GM12891 (cell line): ENCODE data around the gene CGA. TPM values are rescaled to one million over a fixed set of nuclear protein-coding genes. Genes with fewer than 3 reads are reported as not detected.
"Not testable (repeated sequence)": the region's sequence is repeated elsewhere in the genome, so short reads cannot be mapped to it uniquely, and the experiment has no call there.

Experiments
- DNase-seq: peaks from one replicate; pipeline ENCODE4 v3.0.0; 2011; ENCODE audit warnings: low spot score; ENCODE audit not compliant: insufficient read length
- FAIRE-seq: peaks from 2 replicates; lab custom pipeline; 2011; peaks lifted over from hg19 to GRCh38; lab: Jason Lieb, UNC
- PAX5 ChIP-seq: IDR thresholded peaks from 2 replicates; pipeline ENCODE4 v1.6.1; 2011; ENCODE audit warnings: low read length, moderate library complexity, mild to moderate bottlenecking; ENCODE audit not compliant: insufficient read depth, severe bottlenecking
- POLR2A ChIP-seq: IDR thresholded peaks from 2 replicates; pipeline ENCODE4 v1.6.1; 2011; ENCODE audit warnings: low read depth, low read length, control low read depth
- POLR2AphosphoS5 ChIP-seq: IDR thresholded peaks from 2 replicates; pipeline ENCODE4 v1.6.1; 2011; ENCODE audit warnings: low read depth, low read length, control low read depth
- POU2F2 ChIP-seq: IDR thresholded peaks from 2 replicates; pipeline ENCODE4 v1.6.1; 2011; ENCODE audit warnings: low read depth, mild to moderate bottlenecking, control low read depth, low read length, moderate library complexity
- SPI1 ChIP-seq: IDR thresholded peaks from 2 replicates; pipeline ENCODE4 v1.6.1; 2011; ENCODE audit warnings: low read depth, low read length, control low read depth
- TAF1 ChIP-seq: IDR thresholded peaks from 2 replicates; pipeline ENCODE4 v1.6.1; 2011; ENCODE audit warnings: low read depth, low read length, control low read depth
- polyA plus RNA-seq: library from polyadenylated mRNA; unstranded; fragments of >200 nt; gene quantifications from one replicate; pipeline ENCODE4 v1.2.1, GENCODE V29; 2012; ENCODE audit warnings: low read depth, missing spikeins, inconsistent platforms; ENCODE audit not compliant: missing spikeins

CGA gene
- polyA plus RNA-seq = not detected

- no peak for DNase-seq
- no peak for TF ChIP-seq POU2F2
- no peak for TF ChIP-seq TAF1
- TF ChIP-seq POLR2AphosphoS5 = no peak
- TF ChIP-seq SPI1 = no peak
- TF ChIP-seq PAX5 = no peak
- no peak for TF ChIP-seq POLR2A
- no peak for FAIRE-seq
Observed at GRCh38 chr6:87095087-87095509, at the start of gene CGA. CGA (minus strand) TSS chr6:87095106; CDS start chr6:87088200, 6,906 bp downstream.

GRCh38 chr6:87139927-87140326, 45.0 kb upstream of the CGA start:
- FAIRE-seq, DNase-seq: not testable (repeated sequence)

GRCh38 chr6:87139236-87139635, 44.3 kb upstream of the CGA start:
- TF ChIP-seq TAF1 (no peak), POU2F2 (no peak), SPI1 (no peak), POLR2A (no peak), POLR2AphosphoS5 (no peak), PAX5 (no peak)
- DNase-seq = no peak
- FAIRE-seq = peak; percentile 73

GRCh38 chr6:87136963-87137362, 42.1 kb upstream of the CGA start:
- no peak for TF ChIP-seq PAX5
- no peak for TF ChIP-seq POU2F2
- TF ChIP-seq SPI1 = no peak
- TF ChIP-seq TAF1 = no peak
- no peak for TF ChIP-seq POLR2A
- no peak for TF ChIP-seq POLR2AphosphoS5
- DNase-seq (no peak), FAIRE-seq (no peak)

- FAIRE-seq (no peak), DNase-seq (no peak)
- no peak for TF ChIP-seq SPI1
- TF ChIP-seq POU2F2 = no peak
- TF ChIP-seq POLR2AphosphoS5 = no peak
- no peak for TF ChIP-seq TAF1
- TF ChIP-seq POLR2A = no peak
- TF ChIP-seq PAX5 = no peak
Observed at GRCh38 chr6:87127737-87128136, 32.8 kb upstream of the CGA start.

- DNase-seq = no peak
- no peak for FAIRE-seq
- no peak for TF ChIP-seq POLR2A
- TF ChIP-seq TAF1 = no peak
- no peak for TF ChIP-seq SPI1
- TF ChIP-seq PAX5 = no peak
- TF ChIP-seq POU2F2 = no peak
- no peak for TF ChIP-seq POLR2AphosphoS5
Observed at GRCh38 chr6:87126501-87126900, 31.6 kb upstream of the CGA start.

GRCh38 chr6:87124074-87124473, 29.2 kb upstream of the CGA start:
- FAIRE-seq (no peak), DNase-seq (no peak)
- TF ChIP-seq POLR2AphosphoS5 (no peak), SPI1 (no peak), PAX5 (no peak), TAF1 (no peak), POLR2A (no peak), POU2F2 (no peak)

GRCh38 chr6:87122477-87122876, 27.6 kb upstream of the CGA start:
- no peak for FAIRE-seq
- TF ChIP-seq POLR2A (no peak), POLR2AphosphoS5 (no peak), POU2F2 (no peak)
- no peak for DNase-seq

- TF ChIP-seq POLR2AphosphoS5 = no peak
- TF ChIP-seq PAX5 = no peak
- TF ChIP-seq POU2F2 = no peak
- TF ChIP-seq SPI1 = no peak
- no peak for TF ChIP-seq POLR2A
- no peak for TF ChIP-seq TAF1
- FAIRE-seq = no peak
Observed at GRCh38 chr6:87118054-87118453, 23.1 kb upstream of the CGA start.

GRCh38 chr6:87116922-87117321, 22.0 kb upstream of the CGA start:
- FAIRE-seq (no peak), DNase-seq (no peak)
- no peak for TF ChIP-seq POLR2AphosphoS5
- TF ChIP-seq POLR2A = no peak
- no peak for TF ChIP-seq TAF1
- TF ChIP-seq PAX5 = no peak
- no peak for TF ChIP-seq POU2F2
- no peak for TF ChIP-seq SPI1

More at GRCh38 chr6:87118054-87118453, 23.1 kb upstream of the CGA start:
- no peak for DNase-seq
